ENCODE results near the gene CD2AP. TPM values are rescaled to one million over a fixed set of nuclear protein-coding genes. Genes with fewer than 3 reads are reported as not detected.

The CD2AP gene
- total RNA-seq, 2 donors from 2014 or later: 27.1 to 29.1 TPM

DNA sequence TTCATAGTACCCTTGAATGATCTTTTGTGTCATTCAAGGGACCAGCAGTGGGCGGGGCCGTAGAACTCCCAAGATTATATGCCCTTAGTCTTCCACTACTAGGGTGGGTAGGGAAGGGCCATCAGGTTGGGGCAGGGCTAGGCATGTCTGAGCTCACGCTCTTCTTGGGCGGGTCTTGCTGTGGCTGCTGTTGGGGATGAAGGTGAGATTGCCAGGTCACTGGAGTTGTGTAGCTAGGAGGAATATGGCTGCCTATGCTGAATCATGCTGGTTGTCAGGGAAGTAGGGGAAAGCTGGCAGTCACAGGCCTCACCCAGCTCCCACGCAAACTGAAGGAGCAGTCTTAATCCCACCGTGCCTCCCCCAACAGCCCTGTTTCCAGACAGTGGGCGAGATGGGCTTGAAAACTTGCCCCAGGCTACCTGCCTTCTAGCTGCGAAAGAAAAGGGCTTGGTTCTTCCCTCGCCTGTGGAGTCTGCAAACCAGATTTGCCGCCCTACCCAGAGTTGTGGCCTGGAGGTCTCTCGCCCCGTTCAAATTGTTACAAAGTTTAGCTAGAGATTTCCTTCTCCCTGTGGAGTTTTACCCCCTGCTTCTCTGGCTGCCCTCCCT lies 144.4 kb downstream of the CD2AP start:
- no peaks in the 10 kb centered on the region for H3K4me1 ChIP-seq (ENCODE audit: control insufficient read depth in 1 of 2, low read depth in 2 of 2)
- ATAC-seq (ENCODE audit: insufficient number of reproducible peaks, low FRiP score, low read depth) (no peak), DNase-seq (ENCODE audit: low spot score) (no peak)
- TF ChIP-seq, protein P1, sequence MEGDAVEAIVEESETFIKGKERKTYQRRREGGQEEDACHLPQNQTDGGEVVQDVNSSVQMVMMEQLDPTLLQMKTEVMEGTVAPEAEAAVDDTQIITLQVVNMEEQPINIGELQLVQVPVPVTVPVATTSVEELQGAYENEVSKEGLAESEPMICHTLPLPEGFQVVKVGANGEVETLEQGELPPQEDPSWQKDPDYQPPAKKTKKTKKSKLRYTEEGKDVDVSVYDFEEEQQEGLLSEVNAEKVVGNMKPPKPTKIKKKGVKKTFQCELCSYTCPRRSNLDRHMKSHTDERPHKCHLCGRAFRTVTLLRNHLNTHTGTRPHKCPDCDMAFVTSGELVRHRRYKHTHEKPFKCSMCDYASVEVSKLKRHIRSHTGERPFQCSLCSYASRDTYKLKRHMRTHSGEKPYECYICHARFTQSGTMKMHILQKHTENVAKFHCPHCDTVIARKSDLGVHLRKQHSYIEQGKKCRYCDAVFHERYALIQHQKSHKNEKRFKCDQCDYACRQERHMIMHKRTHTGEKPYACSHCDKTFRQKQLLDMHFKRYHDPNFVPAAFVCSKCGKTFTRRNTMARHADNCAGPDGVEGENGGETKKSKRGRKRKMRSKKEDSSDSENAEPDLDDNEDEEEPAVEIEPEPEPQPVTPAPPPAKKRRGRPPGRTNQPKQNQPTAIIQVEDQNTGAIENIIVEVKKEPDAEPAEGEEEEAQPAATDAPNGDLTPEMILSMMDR (IDR thresholded peaks at IDR 0.05): no peak
- no peaks in the 10 kb centered on the region for H3K9me3 ChIP-seq
- H3K27ac ChIP-seq: no peak overlapping the region
- H3K36me3 ChIP-seq: peaks cover 15% of the 10 kb centered on the region
- H3K27me3 ChIP-seq (replicated peaks; ENCODE audit: insufficient read depth): no peaks in the 10 kb centered on the region
- H3K4me3 ChIP-seq: no peak overlapping the region

DNA sequence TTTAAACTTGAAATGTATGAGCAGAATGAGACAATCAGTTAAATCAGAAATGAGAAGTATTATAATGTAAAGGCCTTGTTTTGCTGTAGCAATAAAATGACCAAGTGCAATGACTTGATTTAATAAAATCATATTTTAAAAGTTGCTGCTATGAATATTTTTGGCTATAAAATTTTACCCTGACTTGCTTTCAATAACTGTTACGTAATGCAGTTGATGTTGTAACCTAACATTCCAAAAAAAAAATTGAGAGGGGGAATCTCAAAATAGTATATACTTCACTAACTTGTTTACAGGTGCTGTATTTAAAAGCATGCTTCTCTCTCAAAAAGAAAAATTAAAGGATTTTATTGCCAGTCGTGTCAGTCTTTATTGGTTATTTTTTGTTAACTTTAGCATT lies 149.2 kb downstream of the CD2AP start:
- no peak overlapping the region for H3K4me3 ChIP-seq
- DNase-seq (ENCODE audit: low spot score) (no peak), ATAC-seq (ENCODE audit: insufficient number of reproducible peaks, low FRiP score, low read depth) (no peak)
- TF ChIP-seq, protein P1 (IDR thresholded peaks at IDR 0.05): no peak
- peaks cover 5% of the 10 kb centered on the region for H3K36me3 ChIP-seq
- peaks cover 1 to 3% of the 10 kb centered on the region in 2 donors for H3K4me1 ChIP-seq (ENCODE audit: control insufficient read depth in 1 of 2, low read depth in 2 of 2)
- no peaks in the 10 kb centered on the region for H3K9me3 ChIP-seq
- no peaks in the 10 kb centered on the region for H3K27me3 ChIP-seq (replicated peaks; ENCODE audit: insufficient read depth)
- H3K27ac ChIP-seq: no peak overlapping the region

DNA sequence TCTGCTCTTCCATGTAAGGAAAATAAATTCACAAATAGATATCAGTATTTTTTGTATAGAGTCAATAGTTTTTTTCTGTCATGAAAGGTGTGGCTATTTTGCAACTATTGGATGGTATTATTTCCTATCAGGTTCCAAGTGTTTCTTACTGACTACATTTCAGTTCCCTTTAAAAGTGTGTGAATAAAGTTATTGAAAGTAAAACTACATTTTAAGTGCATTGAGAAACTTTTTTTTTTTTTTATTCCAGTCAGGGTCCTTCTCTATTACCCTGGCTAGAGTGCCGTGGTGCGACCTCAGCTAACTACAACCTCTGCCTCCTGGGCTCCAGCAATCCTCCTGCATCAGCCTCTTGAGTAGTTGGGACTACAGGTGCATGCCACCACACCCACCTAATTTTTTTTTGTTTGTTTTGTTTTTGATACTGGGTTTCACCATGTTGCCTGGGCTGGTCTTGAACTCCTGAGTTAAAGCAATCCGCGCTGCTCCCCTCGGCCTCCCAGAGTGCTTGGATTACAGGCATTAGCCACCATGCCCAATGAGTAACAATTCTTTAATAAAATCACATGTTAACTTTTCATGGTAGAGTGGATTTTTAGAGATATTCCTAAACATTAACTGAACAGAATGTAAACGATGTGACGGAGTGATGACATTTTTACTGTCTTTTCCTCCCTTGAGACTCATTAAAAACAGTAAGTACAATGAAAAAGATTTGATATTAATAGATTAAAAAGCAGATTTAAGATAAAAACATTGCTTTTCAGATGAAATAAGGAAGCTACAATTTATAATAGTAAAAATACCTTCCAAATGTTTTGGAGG lies 151.1 kb downstream of the CD2AP start:
- H3K9me3 ChIP-seq: no peaks in the 10 kb centered on the region
- no peak for DNase-seq (ENCODE audit: low spot score)
- no peaks in the 10 kb centered on the region for H3K27me3 ChIP-seq (replicated peaks; ENCODE audit: insufficient read depth)
- peaks cover 3 to 5% of the 10 kb centered on the region in 2 donors for H3K4me1 ChIP-seq (ENCODE audit: control insufficient read depth in 1 of 2, low read depth in 2 of 2)
- TF ChIP-seq, protein P1 (IDR thresholded peaks at IDR 0.05): no peak
- H3K36me3 ChIP-seq: no peaks in the 10 kb centered on the region
- no peak overlapping the region for H3K27ac ChIP-seq
- no peak for ATAC-seq (ENCODE audit: insufficient number of reproducible peaks, low FRiP score, low read depth)
- H3K4me3 ChIP-seq: no peak overlapping the region

DNA sequence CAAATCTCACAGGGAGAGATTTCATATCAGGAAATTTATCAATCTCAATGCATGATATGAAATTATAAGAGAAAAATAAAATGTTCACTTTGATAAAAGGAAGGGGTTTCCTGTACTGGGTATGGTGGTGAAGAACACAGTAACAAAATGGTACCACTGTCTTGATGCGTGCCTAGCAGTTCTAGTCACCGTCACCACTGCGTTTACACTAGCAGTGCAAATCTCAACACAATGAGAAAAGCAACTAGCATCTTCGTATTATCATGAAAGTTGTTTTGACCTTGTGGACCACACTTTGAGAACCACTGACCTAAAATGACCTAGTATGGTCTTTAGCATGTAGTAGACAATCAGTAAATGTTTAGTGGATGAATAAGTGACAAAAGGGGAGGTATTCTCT lies 152.4 kb downstream of the CD2AP start:
- H3K27ac ChIP-seq: no peak overlapping the region
- peaks cover 3 to 5% of the 10 kb centered on the region in 2 donors for H3K4me1 ChIP-seq (ENCODE audit: control insufficient read depth in 1 of 2, low read depth in 2 of 2)
- TF ChIP-seq, protein P1 (IDR thresholded peaks at IDR 0.05): no peak
- H3K9me3 ChIP-seq: no peaks in the 10 kb centered on the region
- DNase-seq (ENCODE audit: low spot score) (no peak), ATAC-seq (ENCODE audit: insufficient number of reproducible peaks, low FRiP score, low read depth) (no peak)
- H3K27me3 ChIP-seq (replicated peaks; ENCODE audit: insufficient read depth): no peaks in the 10 kb centered on the region
- no peaks in the 10 kb centered on the region for H3K36me3 ChIP-seq
- no peak overlapping the region for H3K4me3 ChIP-seq

DNA sequence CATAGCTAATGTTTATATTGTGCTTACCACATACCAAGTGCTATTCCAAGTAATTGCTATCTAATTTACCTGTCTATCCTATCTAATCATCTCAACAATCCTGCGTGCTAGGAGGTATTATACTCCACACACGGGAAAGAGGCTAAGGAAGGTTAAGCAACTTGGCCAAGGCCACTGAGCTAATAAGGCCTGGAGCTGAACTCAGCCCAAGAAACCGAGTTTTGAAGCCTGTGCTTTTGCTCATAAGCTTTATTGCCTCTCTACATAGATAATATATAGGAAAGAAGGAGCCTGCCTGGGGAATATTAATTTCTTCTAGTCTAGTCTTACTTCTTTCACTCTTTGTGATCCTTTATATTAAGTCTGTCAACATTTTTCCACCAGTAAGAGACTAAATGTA lies 153.0 kb downstream of the CD2AP start:
- TF ChIP-seq, protein P1 (IDR thresholded peaks at IDR 0.05): no peak
- H3K27ac ChIP-seq: no peak overlapping the region
- no peaks in the 10 kb centered on the region for H3K27me3 ChIP-seq (replicated peaks; ENCODE audit: insufficient read depth)
- ATAC-seq (ENCODE audit: insufficient number of reproducible peaks, low FRiP score, low read depth): no peak
- no peak overlapping the region for H3K4me3 ChIP-seq
- no peaks in the 10 kb centered on the region for H3K9me3 ChIP-seq
- no peaks in the 10 kb centered on the region for H3K36me3 ChIP-seq
- no peak for DNase-seq (ENCODE audit: low spot score)
- peaks cover 3 to 5% of the 10 kb centered on the region in 2 donors for H3K4me1 ChIP-seq (ENCODE audit: control insufficient read depth in 1 of 2, low read depth in 2 of 2)

All from thoracic aorta (tissue), 2 donors.